ENCODE data around the gene MARCHF10.
"Not testable (repeated sequence)": the region's sequence is repeated elsewhere in the genome, so short reads cannot be mapped to it uniquely, and the experiment has no call there.

- TF ChIP-seq POLR2AphosphoS5 (IDR thresholded peaks at IDR 0.05; ENCODE audit: insufficient read depth in 1 of 2, low read depth in 1 of 2); CTCF (IDR thresholded peaks at IDR 0.05): not testable (repeated sequence)
Observed at GRCh38 chr17:62691589-62691915, 116.6 kb downstream of the MARCHF10 start.

All from vagina (tissue), 2 donors.